ENCODE data around the gene SLC5A3.

Gene SLC5A3

DNA sequence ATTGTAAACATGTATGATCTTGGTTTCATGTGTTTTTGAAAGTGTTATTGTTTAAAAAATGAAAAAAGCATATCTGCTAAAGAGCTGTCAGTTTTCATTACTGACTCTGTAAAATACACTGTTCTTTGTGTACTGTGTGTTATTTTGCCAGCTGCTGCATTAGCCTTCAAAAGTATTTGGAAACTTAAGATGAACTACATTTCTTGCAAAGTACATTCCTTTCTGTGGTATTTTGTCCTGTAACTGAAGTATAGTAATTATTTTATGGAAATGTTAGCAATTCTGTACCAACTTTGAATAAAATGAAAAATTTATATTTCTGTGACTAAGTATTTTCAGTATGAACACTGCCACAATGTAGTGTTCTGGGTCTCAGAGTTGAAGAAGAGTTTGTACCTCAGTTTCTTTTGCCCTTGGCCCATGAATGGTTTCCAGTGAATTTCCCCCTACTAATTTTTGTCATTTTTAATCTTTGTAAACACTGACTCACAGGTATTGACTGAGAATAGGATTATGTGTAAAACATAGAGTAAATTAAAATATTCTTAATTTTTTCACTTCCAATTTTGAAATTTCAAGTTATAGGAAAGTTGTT is 32.7 kb downstream of the SLC5A3 start:
- no peak for DNase-seq

GRCh38 chr21:34107606-34108005 is 34.2 kb downstream of the SLC5A3 start:
- no peak for DNase-seq

DNA sequence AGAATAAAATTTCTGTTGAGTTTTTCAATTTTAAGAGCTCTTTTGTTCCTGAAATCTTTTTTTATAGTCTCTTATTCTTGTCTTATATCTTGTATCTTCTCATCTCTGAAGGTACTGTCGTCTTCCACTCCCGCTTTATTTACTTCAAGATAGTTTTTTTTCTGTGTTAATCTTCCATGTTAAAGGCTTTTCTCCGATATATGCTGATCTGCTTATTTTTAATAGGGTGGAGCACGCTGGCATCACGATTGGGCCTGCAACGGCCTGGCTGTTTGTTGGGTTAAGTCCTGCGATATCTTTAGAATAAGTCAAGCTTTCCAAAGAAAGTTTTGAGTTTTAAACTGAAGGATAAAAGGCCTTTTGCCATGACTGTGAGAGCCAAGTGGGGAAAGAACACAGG is 35.7 kb downstream of the SLC5A3 start:
- DNase-seq, result no peak

DNA sequence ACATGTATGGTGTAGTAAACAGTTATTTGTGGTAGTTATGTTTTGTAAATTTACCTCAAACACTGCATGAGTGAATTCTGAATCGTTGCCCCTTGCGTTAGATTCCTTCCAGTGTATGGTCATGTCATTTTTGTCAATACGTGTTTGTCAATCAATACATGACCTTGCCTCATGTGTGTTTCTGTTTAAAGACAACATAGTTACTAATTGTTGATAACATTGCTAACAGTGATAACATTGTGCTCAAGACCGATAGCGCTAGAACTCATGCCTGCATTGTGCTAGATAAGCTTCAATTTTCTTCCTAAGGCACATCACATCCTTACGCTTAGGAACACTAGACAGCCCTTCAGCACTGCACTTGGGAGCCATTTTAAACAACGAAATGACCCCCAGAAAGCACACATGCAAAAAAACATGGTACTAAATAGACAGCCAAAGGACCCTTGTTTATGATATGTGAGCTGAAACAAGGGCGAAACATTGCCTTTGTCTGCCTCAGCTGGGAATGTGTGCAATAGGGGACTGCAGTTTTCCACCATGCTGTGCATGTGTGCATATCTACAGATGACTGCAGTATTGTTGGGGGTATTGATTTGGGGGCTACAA is 37.3 kb downstream of the SLC5A3 start:
- DNase-seq, result no peak

DNA sequence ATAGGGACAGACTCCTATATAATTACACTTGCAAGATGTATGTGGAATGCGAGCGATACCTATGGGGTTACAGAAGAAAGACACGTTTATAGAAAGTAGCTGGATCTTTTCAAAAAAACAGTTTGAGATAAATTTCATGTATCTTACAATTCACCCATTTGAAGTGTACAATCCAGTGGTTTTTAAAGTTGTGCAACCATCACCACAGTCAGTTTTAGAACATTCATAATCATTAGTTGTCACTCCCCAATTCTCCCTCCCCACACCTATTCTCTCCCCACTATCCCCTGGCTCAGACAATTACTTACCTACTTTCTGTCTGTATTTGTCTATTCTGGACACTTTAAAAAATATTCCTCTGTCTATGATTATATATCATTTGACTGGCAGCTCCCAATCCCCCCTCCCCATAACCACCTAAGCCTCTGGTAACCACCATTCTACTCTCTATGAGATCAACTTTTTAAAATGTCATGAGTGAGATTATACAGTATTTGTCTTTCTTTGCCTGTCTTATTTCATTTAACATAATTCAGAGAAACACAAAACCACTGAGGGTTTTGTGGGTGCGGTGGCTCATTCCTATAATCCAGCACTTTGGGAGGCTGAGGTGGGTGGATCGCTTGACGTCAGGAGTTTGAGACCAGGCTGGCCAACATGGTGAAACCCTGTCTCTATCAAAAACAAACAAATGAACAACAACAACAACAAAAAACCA is 39.1 kb downstream of the SLC5A3 start:
- no peak for DNase-seq

GRCh38 chr21:34113842-34114241 is 40.5 kb downstream of the SLC5A3 start:
- no peak for DNase-seq

- DNase-seq, result no peak
These were observed 41.8 kb downstream of the SLC5A3 start for GRCh38 chr21:34115160-34115559.

GRCh38 chr21:34116569-34116968 is 43.2 kb downstream of the SLC5A3 start:
- DNase-seq, result no peak

GRCh38 chr21:34120867-34121266 is 47.5 kb downstream of the SLC5A3 start:
- DNase-seq, result no peak

DNA sequence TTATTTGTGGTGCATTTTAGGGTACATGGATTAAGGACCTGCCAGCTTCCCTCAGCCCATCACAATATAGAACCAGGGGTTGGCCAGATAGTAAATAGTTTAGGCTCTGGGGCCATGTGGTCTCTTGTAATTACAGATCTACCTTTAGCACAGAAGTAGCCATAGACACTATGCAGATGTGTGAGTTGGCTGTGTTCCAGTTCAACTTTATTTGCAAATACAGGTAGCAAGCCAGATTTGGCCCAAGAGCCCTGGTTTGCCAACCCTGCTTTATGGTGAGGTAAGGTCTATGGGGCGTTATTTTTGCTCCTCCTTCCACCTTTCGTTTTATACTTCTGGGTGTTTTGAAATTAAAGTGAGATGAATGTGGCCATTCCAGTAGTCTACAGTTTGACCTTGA is 48.7 kb downstream of the SLC5A3 start:
- no peak for DNase-seq
